HG03196 (cell line): ENCODE results near the gene MAPK7.

ENCODE experiments used
- ATAC-seq: cut with Tn5 transposase; IDR thresholded peaks from one replicate; pipeline ENCODE4 v1.9.1; 2021; ENCODE audit not compliant: unreplicated experiment

The MAPK7 gene

DNA sequence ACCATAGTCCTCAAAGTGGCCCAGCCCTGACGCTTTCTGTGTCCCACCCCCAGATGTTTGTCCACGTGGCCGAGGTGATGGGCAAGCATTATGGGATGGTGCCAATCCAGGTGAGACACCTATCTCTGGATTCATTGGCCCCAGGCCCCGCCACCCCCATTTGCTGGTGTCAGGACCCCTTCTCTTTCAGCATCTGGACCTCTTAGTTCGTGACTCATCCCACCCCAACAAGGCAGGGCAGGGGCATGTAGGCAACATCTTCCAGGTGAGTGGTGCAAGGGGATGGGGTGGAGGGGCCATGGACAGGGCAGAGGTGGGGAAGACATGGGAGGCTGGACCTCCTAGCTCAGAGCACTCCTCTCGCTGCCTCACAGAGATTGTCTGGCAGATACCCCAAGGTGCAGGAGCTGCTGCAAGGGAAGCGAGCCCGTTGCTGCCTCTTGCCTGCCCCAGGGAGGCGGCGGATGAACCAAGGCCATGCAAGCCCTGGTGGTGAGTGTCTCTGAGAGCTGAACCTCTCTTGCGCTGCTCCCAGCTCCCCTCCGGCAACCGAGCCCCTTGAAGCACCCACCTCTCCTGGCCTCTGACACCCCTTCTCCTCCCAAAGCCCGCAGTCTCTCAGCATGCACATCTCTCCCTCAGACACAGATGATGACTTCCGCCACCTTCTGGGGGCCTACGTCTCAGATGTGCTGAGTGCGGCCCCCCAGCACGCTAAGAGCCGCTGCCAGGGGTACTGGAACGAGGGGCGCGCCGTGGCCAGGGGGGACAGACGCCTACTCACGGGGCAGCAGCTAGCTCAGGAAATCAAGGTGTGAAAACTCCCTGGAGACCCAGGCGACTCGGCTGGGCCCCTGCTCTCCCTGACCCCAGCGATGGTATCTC is 36.3 kb downstream of the MAPK7 start:
- ATAC-seq, result no peak

DNA sequence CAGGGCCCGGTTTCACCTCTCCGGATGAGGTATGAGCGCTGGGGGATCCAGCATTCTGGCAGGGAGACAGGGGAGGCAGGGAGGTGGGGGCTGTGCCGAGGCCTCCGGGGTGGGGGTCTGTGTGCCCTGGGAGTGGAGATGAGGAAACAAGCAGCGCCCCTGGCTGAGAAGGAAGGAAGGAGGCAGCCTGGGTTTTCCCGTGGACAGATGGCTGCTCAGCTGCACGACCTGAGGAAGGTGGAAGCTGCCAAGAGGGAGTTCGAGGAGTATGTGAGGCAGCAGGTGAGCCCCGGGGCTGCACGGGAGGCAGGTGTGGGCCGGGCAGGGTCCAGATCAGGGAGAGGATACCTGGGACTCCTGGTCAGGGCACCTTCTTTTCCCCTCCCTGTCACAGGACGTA is 37.0 kb downstream of the MAPK7 start:
- ATAC-seq, result no peak

DNA sequence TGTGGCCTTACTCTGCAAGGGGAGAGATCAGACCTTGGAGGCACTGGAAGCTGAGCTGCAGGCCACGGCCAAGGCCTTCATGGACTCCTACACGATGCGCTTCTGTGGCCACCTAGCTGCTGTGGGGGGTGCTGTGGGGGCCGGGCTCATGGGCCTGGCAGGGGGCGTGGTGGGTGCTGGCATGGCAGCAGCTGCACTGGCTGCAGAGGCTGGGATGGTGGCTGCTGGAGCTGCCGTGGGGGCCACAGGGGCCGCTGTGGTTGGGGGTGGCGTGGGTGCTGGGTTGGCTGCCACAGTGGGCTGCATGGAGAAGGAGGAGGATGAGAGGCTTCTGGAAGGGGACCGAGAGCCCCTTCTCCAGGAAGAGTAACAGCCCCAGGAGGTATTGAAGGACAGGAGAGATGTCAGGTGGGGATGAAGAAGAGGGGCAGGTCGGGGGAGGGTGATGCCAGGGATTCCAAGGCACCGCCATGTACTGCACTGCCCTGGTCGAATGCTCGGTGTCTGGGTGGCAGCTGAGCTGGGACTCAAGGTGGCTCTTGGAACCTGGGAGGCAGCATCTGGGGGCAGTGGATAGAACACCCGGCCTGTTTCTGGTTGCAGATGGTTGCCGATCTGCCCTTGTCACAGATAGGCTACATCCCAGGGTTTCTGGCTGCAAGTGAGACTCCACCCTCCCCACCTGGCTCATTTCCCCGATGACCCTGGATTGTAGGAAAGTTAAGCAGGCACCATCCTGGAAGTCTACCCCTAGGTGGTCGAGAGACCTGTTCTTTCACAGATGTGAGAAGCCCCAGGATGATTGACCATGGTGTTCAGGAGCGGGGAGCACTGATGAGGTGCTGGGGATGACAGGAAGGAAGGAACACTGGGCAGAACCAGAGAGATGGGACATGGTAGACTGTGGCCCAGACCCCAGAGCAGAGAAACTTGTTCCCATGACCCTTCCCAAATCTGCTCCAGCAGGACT is 37.8 kb downstream of the MAPK7 start:
- no peak for ATAC-seq

DNA sequence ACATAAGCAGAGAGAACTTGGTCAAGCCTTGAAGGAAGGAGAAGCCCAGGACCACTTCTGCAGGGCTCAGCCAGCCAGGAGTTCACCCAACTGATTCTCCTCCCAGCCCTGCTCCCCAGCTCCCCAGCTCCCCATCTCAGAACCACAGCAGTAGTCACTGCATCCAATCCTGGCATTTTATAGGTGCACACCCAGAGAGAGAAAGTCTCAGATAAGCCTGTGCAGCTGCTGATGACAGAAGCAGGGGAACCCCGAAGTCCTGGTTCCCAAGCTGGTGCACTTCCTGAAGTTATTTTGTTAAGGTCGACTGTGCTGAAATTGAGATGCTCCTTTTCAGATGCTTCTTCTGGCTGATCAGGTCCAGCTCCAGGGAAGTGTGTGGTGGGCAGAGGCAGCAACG is 39.3 kb downstream of the MAPK7 start:
- no peak for ATAC-seq

DNA sequence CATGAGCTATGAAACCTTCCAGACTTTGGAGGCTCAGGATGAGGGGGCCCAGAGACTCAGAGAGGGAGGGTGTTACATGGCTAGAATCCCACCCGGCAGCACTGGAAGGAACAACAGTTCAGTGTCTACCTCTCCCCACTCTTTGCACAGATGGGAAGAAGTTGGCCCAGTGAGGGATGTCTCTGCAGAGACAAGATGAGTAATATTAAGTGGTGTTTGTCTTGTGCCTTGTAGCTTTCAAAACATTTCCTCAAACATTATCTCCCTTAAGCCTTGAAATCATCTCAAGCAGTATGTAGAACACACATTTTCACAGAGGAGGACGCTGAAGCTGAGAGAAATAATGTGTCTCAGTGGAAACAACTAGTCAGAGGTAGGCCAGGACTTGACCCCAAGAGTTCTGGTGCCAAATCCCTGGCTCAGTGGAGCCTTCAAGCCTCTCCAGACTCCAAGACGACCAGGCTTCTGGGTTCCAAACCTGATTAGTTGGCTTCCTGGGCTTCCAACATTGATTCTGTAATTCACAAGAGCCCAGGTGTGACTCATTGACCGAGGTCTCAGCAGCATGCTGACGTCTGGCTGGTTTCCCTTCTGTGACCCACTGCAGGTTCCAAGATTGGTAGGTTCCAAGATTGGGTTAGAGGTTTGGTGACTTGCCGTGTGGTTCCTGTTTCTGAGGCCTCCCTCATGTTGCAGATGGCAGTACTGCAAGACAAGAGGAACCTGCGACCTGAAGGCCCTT is 40.1 kb downstream of the MAPK7 start:
- ATAC-seq, result no peak

DNA sequence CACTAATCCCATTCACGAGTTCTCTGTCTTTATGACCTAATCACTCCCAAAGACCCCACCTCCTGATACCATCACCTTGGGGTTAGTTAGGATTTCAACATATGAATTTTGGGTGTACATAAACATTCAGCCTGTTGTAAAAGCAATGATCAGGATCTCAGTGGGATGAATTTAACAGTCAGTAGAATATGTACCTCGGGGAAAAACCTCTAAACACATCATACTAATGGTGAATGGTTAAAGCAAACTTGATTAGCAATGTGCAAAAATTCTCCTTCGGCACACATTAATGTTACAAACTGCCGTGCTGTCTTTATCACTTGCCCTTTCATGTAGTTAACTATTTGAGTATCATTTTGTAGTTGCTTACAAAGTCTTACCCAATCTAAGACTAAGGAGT is 42.9 kb downstream of the MAPK7 start:
- no peak for ATAC-seq

DNA sequence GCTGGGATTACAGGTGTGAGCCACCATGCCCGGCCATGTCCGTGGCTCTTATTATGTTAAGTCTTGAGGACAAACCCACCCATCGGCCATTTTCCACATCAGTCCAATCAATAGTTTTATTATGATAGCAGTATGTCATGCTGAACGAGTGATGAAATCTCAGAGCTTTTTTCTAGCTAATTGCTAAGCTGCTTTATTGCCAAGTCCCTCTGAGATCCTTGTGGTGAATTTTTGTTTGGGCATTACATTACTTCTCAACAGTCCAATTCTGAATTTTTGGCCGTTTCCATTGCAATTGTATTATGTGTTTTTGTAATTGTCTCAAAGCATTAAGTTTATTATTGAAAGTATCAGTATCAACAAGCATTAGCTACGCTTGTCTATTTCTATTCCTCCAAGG is 43.6 kb downstream of the MAPK7 start:
- ATAC-seq, result no peak

DNA sequence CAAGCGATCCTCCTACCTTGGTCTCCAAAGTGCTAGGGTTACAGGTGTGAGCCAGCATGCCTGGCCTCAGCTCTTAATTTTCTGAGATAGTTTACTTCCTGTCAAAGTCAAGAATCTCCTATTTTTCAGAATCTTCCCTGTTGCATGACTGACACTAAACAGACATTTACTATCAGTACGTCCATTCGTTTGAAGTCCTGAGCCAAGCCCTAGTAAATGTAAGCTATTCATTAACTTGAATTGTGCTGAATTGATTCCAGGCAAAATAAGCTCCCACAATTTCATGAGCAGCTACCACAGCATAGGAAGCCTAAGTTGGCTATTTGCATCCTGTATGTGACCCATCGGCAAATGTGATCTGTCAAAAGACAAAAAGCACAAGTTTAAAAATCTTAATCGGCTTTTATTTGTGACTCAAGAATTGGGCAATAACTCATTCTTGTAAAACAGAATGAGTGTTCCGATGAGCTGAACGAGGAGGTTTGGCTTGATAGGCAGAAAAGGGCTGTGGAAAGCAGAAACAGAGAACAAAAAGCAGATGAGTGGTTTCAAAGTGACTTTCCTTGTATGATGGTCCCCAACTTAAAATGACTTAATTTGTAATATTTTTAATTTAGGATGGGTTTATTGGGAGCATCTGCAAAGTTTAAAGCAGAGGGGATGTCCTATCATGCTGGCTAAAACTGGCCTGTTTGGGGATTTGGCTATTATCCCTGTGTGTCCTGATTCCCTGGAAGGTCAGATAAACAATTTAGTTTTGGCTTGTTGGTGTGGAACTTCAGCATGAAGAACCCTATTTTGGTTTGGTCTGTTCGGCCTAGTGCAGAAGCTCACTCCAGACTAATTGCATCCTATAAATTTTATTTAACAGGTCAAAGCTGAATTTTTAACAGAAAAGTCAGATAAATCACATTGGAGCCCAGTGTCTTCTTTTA is 46.9 kb downstream of the MAPK7 start:
- ATAC-seq, result no peak

DNA sequence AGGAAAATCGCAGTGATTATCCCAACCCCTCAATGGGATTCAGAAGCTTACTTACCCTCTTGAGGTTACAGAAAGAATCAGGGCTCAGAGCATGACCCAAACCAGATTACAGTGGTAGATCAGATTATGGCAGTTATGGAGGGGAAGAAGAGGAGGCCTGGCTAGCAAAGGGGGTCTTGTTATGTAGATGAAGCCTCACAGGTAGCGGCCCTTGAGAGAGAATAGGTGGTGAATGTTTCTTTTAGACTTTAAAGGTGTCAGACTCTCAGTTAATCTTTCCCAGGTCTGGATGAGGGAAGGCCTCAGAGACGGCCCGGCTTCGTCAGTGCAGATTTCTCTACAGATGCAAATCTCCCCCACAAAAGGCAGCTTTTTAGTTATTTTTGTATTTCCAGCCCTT is 48.3 kb downstream of the MAPK7 start:
- ATAC-seq, result no peak

DNA sequence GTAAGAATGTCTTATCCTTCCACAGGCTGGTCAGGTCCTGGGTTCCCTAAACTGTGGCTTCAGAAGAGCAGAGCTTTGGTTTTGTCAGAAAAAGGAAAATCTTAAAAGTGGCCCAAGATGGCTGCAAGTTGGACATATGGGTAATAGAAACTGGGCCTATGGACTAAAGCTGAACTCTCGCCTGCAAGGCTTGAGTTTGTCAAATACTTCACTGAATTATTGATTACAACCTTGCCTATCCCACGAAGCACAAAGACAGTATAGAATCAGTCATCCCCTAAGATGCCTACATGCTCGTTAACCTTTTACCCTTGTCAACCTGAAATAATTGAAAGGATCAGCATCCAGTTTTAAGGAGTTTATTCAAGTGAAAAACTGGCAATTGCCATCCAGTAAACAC is 53.4 kb downstream of the MAPK7 start:
- ATAC-seq, result no peak
